ENCODE measurements around the gene ACOT11. TPM values are rescaled to one million over a fixed set of nuclear protein-coding genes. Genes with fewer than 3 reads are reported as not detected.

The ACOT11 gene
- total and polyA plus RNA-seq, 2 donors from 2014 or later = 24.6 to 31.1 TPM

GRCh38 chr1:54559771-54560231 lies 11.8 kb downstream of the ACOT11 start:
- FAIRE-seq = no peak
- no peak for TF ChIP-seq CTCF (IDR thresholded peaks at IDR 0.05; ENCODE audit: borderline replicate concordance, extremely low read depth, insufficient read depth)
- H3K4me1 ChIP-seq (ENCODE audit: control insufficient read depth in 2 of 3, insufficient read depth in 2 of 3, low read depth in 1 of 3, low read length in 3 of 3) = peaks cover 0 to 16% (median 7%) of the 10 kb centered on the region in 3 donors
- H3K36me3 ChIP-seq (ENCODE audit: control insufficient read depth in 2 of 3, insufficient read depth in 3 of 3, low read length in 3 of 3) = no peaks in the 10 kb centered on the region
- H3K4me3 ChIP-seq (ENCODE audit: low read length in 3 of 3) = no peak overlapping the region
- H3K9me3 ChIP-seq (ENCODE audit: control insufficient read depth in 2 of 3, insufficient read depth in 1 of 3, low read length in 3 of 3) = no peaks in the 10 kb centered on the region
- H3K27ac ChIP-seq (ENCODE audit: low read depth in 2 of 2, low read length in 2 of 2) = peak overlapping the region in 1 of 2 donors; percentile 27
- no peak overlapping the region for H3K9ac ChIP-seq (ENCODE audit: low read length in 3 of 3)
- intact Hi-C loops (cut with DNase I) = no loop called here
- peak in 1 of 5 donors; percentile 34 for DNase-seq
- no peaks in the 10 kb centered on the region for H3K27me3 ChIP-seq (ENCODE audit: control insufficient read depth, insufficient read depth, low read length)

GRCh38 chr1:54564312-54565112 lies 16.5 kb downstream of the ACOT11 start:
- DNase-seq (peak in 2 of 5 donors; percentile 68 to 90), FAIRE-seq (no peak)
- Histone ChIP-seq H3K27me3 (ENCODE audit: control insufficient read depth, insufficient read depth, low read length) (no peaks in the 10 kb centered on the region), H3K4me1 (ENCODE audit: control insufficient read depth in 2 of 3, insufficient read depth in 2 of 3, low read depth in 1 of 3, low read length in 3 of 3) (peaks cover 0 to 8% (median 3%) of the 10 kb centered on the region in 3 donors), H3K9ac (ENCODE audit: low read length in 3 of 3) (no peak overlapping the region), H3K9me3 (ENCODE audit: control insufficient read depth in 2 of 3, insufficient read depth in 1 of 3, low read length in 3 of 3) (no peaks in the 10 kb centered on the region), H3K4me3 (ENCODE audit: low read length in 3 of 3) (peak overlapping the region in 1 of 3 donors; percentile 3), H3K27ac (ENCODE audit: low read depth in 2 of 2, low read length in 2 of 2) (peak overlapping the region in 1 of 2 donors; percentile 32), H3K36me3 (ENCODE audit: control insufficient read depth in 2 of 3, insufficient read depth in 3 of 3, low read length in 3 of 3) (no peaks in the 10 kb centered on the region)
- no peak for TF ChIP-seq CTCF (IDR thresholded peaks at IDR 0.05; ENCODE audit: borderline replicate concordance, extremely low read depth, insufficient read depth)
- intact Hi-C loops (cut with DNase I) = no loop called here

GRCh38 chr1:54565113-54565501 lies 17.1 kb downstream of the ACOT11 start:
- Histone ChIP-seq H3K27me3 (ENCODE audit: control insufficient read depth, insufficient read depth, low read length) (no peaks in the 10 kb centered on the region), H3K4me1 (ENCODE audit: control insufficient read depth in 2 of 3, insufficient read depth in 2 of 3, low read depth in 1 of 3, low read length in 3 of 3) (peaks cover 0 to 3% (median 0%) of the 10 kb centered on the region in 3 donors), H3K9ac (ENCODE audit: low read length in 3 of 3) (no peak overlapping the region), H3K9me3 (ENCODE audit: control insufficient read depth in 2 of 3, insufficient read depth in 1 of 3, low read length in 3 of 3) (no peaks in the 10 kb centered on the region), H3K4me3 (ENCODE audit: low read length in 3 of 3) (no peak overlapping the region), H3K27ac (ENCODE audit: low read depth in 2 of 2, low read length in 2 of 2) (no peak overlapping the region), H3K36me3 (ENCODE audit: control insufficient read depth in 2 of 3, insufficient read depth in 3 of 3, low read length in 3 of 3) (no peaks in the 10 kb centered on the region)
- TF ChIP-seq CTCF (IDR thresholded peaks at IDR 0.05; ENCODE audit: borderline replicate concordance, extremely low read depth, insufficient read depth) = no peak
- intact Hi-C loops (cut with DNase I) = no loop called here
- no peak for FAIRE-seq
- DNase-seq = peak in 2 of 5 donors; percentile 4 to 21
